ENCODE results near the gene UNC93B1. TPM values are rescaled to one million over a fixed set of nuclear protein-coding genes. Genes with fewer than 3 reads are reported as not detected.

UNC93B1 gene
- total RNA-seq, 1 donor from 2014 or later, result 4.3 TPM

DNA sequence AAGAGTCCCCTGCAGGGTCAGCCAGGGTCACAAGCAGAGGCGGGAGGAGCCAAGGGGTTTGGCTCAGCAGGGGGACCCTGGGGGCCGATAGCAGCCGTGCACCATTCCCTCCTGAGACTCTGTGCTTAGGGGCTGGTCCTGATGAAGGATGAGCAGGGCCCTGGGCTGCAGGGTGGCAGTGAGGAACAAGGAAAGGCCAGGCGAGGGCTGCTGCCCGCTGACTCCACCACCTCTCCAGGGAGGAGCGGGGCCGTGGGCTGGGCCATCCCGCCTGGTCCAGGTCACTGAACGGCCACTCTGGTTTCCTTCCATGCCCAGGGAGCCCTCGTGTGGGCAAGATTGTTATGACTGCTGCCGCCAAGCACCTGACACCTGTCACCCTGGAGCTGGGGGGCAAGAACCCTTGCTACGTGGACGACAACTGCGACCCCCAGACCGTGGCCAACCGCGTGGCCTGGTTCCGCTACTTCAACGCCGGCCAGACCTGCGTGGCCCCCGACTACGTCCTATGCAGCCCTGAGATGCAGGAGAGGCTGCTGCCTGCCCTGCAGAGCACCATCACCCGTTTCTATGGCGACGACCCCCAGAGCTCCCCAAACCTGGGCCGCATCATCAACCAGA is 17.4 kb upstream of the UNC93B1 start:
- DNase-seq (ENCODE audit: low read depth, low spot score), result no peak
- peaks cover 9% of the 10 kb centered on the region for H3K36me3 Mint-ChIP-seq (ENCODE audit: low read depth)
- H3K27ac Mint-ChIP-seq (ENCODE audit: unreplicated experiment), result no peak overlapping the region
- H3K4me3 Mint-ChIP-seq, result no peak overlapping the region
- H3K27me3 Mint-ChIP-seq (ENCODE audit: low read depth), result no peaks in the 10 kb centered on the region
- peaks cover 5% of the 10 kb centered on the region for H3K9me3 Mint-ChIP-seq
- TF ChIP-seq CTCF (conservative IDR thresholded peaks at IDR 0.05), result peak; percentile 32
- peaks cover 26% of the 10 kb centered on the region for H3K4me1 Mint-ChIP-seq

DNA sequence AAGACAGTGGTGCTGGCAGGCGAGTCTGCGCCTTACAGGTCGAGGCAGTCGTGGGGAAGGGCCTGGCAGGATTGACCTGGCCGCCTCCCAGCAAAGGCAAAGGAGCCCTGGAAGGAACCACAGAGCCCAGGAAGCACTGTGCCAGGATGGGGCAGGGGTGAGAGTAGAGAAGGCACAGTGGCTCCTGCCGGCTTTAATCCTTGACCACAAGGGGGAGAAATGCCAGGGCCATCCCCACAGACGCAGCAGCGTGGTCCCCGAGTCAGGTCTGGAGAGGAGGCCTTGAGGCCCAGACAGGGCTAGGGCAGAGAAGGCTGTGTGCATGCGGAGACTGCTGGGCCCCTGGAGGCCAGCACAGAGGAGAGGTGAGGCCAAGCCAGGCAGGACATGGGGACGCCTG is 16.7 kb upstream of the UNC93B1 start:
- peaks cover 26% of the 10 kb centered on the region for H3K4me1 Mint-ChIP-seq
- peak; percentile 46 for TF ChIP-seq CTCF (conservative IDR thresholded peaks at IDR 0.05)
- peaks cover 9% of the 10 kb centered on the region for H3K36me3 Mint-ChIP-seq (ENCODE audit: low read depth)
- H3K4me3 Mint-ChIP-seq, result peak overlapping the region; percentile 7
- H3K27me3 Mint-ChIP-seq (ENCODE audit: low read depth), result no peaks in the 10 kb centered on the region
- DNase-seq (ENCODE audit: low read depth, low spot score), result no peak
- H3K27ac Mint-ChIP-seq (ENCODE audit: unreplicated experiment), result no peak overlapping the region
- peaks cover 5% of the 10 kb centered on the region for H3K9me3 Mint-ChIP-seq

DNA sequence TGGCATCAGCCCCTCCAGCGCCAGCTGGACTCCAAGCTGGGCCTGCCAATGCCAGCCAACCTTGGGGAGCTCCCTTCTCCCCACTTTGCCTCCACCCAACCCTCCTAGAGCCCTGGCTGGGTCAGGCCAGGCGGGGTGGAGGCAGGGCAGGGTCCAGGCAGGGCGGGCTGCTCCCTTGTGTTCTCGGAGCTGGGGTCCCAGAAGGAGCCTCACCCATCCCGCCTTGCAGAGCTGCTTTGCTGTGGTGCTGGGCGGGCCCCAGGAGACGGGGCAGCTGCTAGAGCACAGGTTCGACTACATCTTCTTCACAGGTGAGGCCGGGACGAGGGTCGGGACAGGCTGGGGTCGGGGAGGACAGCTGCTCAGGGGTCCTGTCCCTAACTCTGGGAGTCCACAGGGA is 15.6 kb upstream of the UNC93B1 start:
- Mint-ChIP-seq H3K4me1 (peaks cover 28% of the 10 kb centered on the region), H3K4me3 (no peak overlapping the region), H3K27ac (ENCODE audit: unreplicated experiment) (peak overlapping the region; percentile 35), H3K9me3 (no peaks in the 10 kb centered on the region), H3K36me3 (ENCODE audit: low read depth) (peaks cover 2% of the 10 kb centered on the region), H3K27me3 (ENCODE audit: low read depth) (no peaks in the 10 kb centered on the region)
- no peak for DNase-seq (ENCODE audit: low read depth, low spot score)
- no peak for TF ChIP-seq CTCF (conservative IDR thresholded peaks at IDR 0.05)

DNA sequence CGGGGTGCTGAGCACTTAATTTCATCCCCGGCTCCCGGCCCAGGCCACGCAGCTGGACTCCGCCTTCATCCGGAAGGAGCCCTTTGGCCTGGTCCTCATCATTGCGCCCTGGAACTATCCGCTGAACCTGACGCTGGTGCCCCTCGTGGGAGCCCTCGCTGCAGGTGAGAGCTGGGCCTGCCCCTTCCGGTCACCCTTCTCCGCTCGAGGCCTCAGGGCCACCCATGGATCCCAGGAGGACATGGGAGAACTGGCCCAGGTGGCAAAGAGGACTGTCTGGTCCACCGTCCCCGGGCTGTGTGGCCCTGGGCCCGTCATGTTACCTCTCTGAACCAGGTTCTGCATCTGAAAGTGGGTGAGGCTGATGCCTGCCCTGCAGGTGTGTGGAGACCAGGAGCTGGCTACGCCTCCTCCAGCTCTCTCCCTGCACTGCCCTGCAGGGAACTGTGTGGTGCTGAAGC is 14.9 kb upstream of the UNC93B1 start:
- Mint-ChIP-seq H3K4me1 (peaks cover 34% of the 10 kb centered on the region), H3K27ac (ENCODE audit: unreplicated experiment) (no peak overlapping the region), H3K36me3 (ENCODE audit: low read depth) (no peaks in the 10 kb centered on the region), H3K27me3 (ENCODE audit: low read depth) (no peaks in the 10 kb centered on the region), H3K4me3 (no peak overlapping the region), H3K9me3 (no peaks in the 10 kb centered on the region)
- TF ChIP-seq CTCF (conservative IDR thresholded peaks at IDR 0.05), result no peak
- no peak for DNase-seq (ENCODE audit: low read depth, low spot score)

GRCh38 chr11:68017980-68018729 is 14.3 kb upstream of the UNC93B1 start:
- DNase-seq (ENCODE audit: low read depth, low spot score), result no peak
- Mint-ChIP-seq H3K4me3 (peak overlapping the region; percentile 69), H3K4me1 (peaks cover 38% of the 10 kb centered on the region), H3K27ac (ENCODE audit: unreplicated experiment) (peak overlapping the region; percentile 96), H3K9me3 (no peaks in the 10 kb centered on the region), H3K36me3 (ENCODE audit: low read depth) (no peaks in the 10 kb centered on the region), H3K27me3 (ENCODE audit: low read depth) (no peaks in the 10 kb centered on the region)
- TF ChIP-seq CTCF (conservative IDR thresholded peaks at IDR 0.05), result no peak
